C4-2B (cell line): ENCODE data around the gene EXOC6B.
"Not testable (repeated sequence)": the region's sequence is repeated elsewhere in the genome, so short reads cannot be mapped to it uniquely, and the experiment has no call there.

Experiments
- H3K27ac ChIP-seq: fragments of 450-650 bp; 2 replicates; pipeline ENCODE4 v1.5.1; 2017
- CTCF ChIP-seq: fragments of 450-650 bp; conservative IDR thresholded peaks from 2 replicates; pipeline ENCODE4 v1.5.1; 2017; ENCODE audit warnings: mild to moderate bottlenecking
- ZFX ChIP-seq: fragments of 450-650 bp; IDR thresholded peaks from 2 replicates; pipeline ENCODE4 v1.6.1; 2017

The EXOC6B gene

DNA sequence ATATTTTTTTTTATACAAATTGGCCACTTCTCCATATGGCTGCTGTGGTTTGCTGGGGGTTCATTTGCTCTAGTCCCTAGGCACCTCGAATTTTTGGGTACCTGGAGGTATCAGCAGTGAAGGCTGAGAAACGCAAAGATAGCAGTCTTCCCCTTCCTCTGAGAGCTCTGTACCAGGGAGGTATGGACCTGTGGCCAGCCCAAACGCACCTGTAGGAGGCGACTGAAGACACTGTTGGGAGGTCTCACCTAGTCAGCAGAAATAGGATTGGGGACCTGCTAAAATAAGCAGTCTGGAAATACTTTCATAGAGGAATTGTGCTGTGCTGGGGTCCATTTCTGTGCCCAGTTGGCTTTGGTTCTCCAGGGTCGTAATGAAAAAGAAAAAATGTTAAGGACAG, 385.9 kb downstream of the EXOC6B start:
- no peak for TF ChIP-seq CTCF
- TF ChIP-seq ZFX, result no peak
- H3K27ac ChIP-seq, result no peak overlapping the region

GRCh38 chr2:72438364-72438763, 387.5 kb downstream of the EXOC6B start:
- TF ChIP-seq ZFX, result no peak
- TF ChIP-seq CTCF, result no peak
- H3K27ac ChIP-seq, result no peak overlapping the region

DNA sequence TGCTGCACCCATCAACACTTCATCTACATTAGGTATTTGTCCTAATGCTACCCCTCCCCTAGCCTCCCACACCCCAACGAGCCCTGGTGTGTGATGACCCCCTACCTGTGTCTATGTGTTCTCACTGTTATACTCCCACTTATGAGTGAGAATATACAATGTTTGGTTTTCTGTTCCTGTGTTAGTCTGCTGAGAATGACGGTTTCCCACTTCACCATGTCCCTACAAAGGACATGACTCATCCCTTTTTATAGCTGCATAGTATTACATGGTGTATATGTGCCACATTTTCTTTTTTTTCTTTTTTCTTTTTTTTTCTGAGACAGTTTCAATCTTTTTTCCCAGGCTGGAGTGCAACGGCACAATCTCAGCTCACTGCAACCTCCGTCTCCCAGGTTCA, 394.1 kb downstream of the EXOC6B start:
- TF ChIP-seq ZFX (no peak), CTCF (no peak)
- no peak overlapping the region for H3K27ac ChIP-seq

DNA sequence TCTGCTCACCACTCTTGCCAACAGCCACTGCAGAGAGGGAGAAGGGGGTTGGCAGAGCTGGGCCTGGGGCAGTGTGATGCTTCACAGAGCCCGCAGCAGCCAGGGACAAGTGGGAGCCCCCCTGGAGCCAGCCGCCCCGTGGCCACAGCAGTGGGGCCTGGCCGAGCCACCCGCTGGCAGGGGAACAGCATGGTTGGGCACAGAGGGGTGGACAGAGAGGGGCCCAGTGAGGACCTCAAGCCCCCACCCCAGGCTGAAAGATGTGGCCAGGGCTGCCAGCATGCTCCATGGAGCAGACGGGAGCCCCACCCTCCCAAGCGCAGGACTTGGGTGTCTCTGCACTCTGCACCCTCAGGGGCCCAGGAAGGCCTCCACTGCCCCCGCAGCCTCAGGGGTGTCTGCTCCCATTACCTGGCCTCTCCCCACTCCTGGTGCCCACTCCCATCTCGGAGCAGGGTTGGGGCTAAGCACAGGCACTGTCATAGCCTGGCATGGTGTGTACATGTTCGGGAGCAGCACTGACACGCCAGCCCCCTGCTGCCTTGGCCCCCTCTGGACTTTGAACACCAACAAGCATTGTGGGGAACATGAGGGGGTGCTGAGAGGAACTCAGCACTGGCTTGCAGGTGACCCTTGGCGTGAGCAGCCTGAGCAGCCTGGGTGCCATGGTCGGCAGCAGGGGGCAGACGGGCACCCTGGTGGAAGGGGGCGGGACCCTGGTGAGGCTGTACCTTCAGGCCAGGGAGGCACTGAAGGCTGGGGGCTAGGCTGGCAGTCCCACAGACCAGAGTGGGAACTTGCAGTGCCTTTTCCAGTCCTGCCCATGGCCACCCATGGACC, 398.6 kb downstream of the EXOC6B start:
- no peak for TF ChIP-seq ZFX
- no peak for TF ChIP-seq CTCF
- H3K27ac ChIP-seq, result no peak overlapping the region

- no peak for TF ChIP-seq CTCF
- TF ChIP-seq ZFX, result no peak
- no peak overlapping the region for H3K27ac ChIP-seq
Measured at GRCh38 chr2:72425996-72426395, 399.8 kb downstream of the EXOC6B start.

DNA sequence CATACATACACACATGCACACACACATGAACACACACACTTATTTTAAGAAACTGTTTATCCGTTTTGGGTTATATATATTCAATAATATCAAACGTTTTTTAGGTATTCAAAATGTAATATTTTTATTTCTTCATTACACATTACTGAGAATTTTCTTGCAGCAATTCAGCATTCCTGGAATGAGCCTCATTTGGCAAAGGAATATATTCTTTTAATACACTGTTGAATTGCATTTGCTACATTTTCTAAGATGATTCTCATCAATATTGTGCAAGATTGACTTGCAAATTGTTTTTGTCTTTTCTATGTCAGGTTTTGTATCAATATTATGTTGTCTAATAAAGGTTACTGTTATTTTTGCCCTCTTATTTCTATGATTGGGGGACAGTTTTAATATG, 402.1 kb downstream of the EXOC6B start:
- TF ChIP-seq ZFX (no peak), CTCF (no peak)

DNA sequence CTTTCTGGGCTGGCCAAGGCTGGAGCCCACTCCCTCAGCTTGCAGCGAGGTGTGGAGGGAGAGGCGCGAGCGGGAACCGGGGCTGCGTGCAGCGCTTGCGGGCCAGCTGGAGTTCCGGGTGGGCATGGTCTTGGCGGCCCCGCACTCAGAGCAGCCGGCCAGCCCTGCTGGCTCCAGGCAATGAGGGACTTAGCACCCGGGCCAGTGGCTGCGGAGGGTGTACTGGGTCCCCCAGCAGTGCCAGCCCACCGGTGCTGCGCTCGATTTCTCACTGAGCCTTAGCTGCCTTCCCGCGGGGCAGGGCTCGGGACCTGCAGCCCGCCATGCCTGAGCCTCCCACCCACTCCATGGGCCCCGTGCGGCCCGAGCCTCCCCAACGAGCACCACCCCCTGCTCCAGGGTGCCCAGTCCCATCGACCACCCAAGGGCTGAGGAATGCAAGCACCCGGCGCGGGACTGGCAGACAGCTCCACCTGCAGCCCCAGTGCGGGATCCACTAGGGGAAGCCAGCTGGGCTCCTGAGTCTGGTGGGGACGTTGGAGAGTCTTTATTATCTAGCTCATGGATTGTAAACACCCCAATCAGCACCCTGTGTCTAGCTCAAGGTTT, 404.0 kb downstream of the EXOC6B start:
- H3K27ac ChIP-seq, result not testable (repeated sequence)

More for the DNA sequence above, 402.1 kb downstream of the EXOC6B start:
- no peak overlapping the region for H3K27ac ChIP-seq
